HT-29 (cell line): ENCODE data around the gene TGIF2. TPM values are rescaled to one million over a fixed set of nuclear protein-coding genes. Genes with fewer than 3 reads are reported as not detected.

Experiments
- DNase-seq: peaks from one replicate; pipeline ENCODE4 v3.0.0-alpha.2; 2015; ENCODE audit warnings: low spot score
- total RNA-seq: library from RNA; depleted of rRNA; stranded (reverse); fragments of >200 nt; shearing (Covaris generic); gene quantifications from 2 replicates; pipeline ENCODE4 v1.2.3, GENCODE V29; 2014; rRNA removed

Gene TGIF2
- total RNA-seq: 12.8 and 12.9 TPM in 2 replicates

GRCh38 chr20:36573103-36573797, at the start of gene TGIF2:
TSS of gene TGIF2 (plus strand) at chr20:36573597. CDS start at chr20:36578775, 5,178 bp downstream.
- peak; percentile 82 for DNase-seq

GRCh38 chr20:36525620-36526365, 47.6 kb upstream of the TGIF2 start:
- DNase-seq: no peak

- DNase-seq: no peak
These were observed 46.8 kb upstream of the TGIF2 start for GRCh38 chr20:36526521-36527011.

GRCh38 chr20:36527331-36528125, 45.9 kb upstream of the TGIF2 start:
- no peak for DNase-seq

- DNase-seq: no peak
These were observed 45.1 kb upstream of the TGIF2 start for GRCh38 chr20:36528176-36528874.

- no peak for DNase-seq
These were observed 44.5 kb upstream of the TGIF2 start for GRCh38 chr20:36528875-36529417.

- no peak for DNase-seq
These were observed 41.0 kb upstream of the TGIF2 start for GRCh38 chr20:36532388-36532787.

GRCh38 chr20:36532822-36533221, 40.6 kb upstream of the TGIF2 start:
- DNase-seq: no peak

GRCh38 chr20:36538026-36538722, 35.2 kb upstream of the TGIF2 start:
- no peak for DNase-seq

GRCh38 chr20:36540551-36541211, 32.7 kb upstream of the TGIF2 start:
- no peak for DNase-seq

GRCh38 chr20:36541227-36541767, 32.1 kb upstream of the TGIF2 start, which contains the start of gene MYL9:
TSS of gene MYL9 (plus strand) at chr20:36541519. CDS start at chr20:36544885, 3,366 bp downstream.
- peak; percentile 38 for DNase-seq

- peak; percentile 22 for DNase-seq
These were observed 31.5 kb upstream of the TGIF2 start for GRCh38 chr20:36541768-36542488.

- DNase-seq: no peak
These were observed 30.7 kb upstream of the TGIF2 start for GRCh38 chr20:36542516-36543183.

GRCh38 chr20:36543184-36544133, 29.9 kb upstream of the TGIF2 start:
- no peak for DNase-seq

- DNase-seq: no peak
These were observed 29.0 kb upstream of the TGIF2 start for GRCh38 chr20:36544134-36545018.
